Heart right ventricle (tissue), 16 donors: ENCODE results near the gene LARGE1. TPM values are rescaled to one million over a fixed set of nuclear protein-coding genes. Genes with fewer than 3 reads are reported as not detected.

Source experiments
- ATAC-seq, 8 donors: fragments of 200-7000 bp; cut with Tn5 transposase; one replicate each; pipeline ENCODE4 v1.9.1; 2020; ENCODE audit warnings: mild to moderate bottlenecking in 8 of 8, moderate library complexity in 8 of 8, moderate number of reproducible peaks in 1 of 8
- DNase-seq, 2 donors: peaks; one replicate each; pipeline ENCODE4 v3.0.0-alpha.2; 2020
- H3K27ac ChIP-seq, 10 donors: fragments of 200-600 bp; sonication (generic) in 2 of 10; one replicate each; pipeline versions ENCODE4 v1.5.0 to v1.8.0; 2020 to 2022; ENCODE audit warnings: mild to moderate bottlenecking in 3 of 10
- H3K27me3 ChIP-seq, 7 donors: fragments of 200-600 bp; one replicate each; pipeline ENCODE4 v1.8.0; 2021 to 2022; ENCODE audit warnings: mild to moderate bottlenecking in 2 of 7
- H3K36me3 ChIP-seq, 9 donors: fragments of 200-600 bp; sonication (generic) in 1 of 9; one replicate each; pipeline versions ENCODE4 v1.5.0 to v1.8.0; 2020 to 2022; ENCODE audit warnings: mild to moderate bottlenecking in 2 of 9
- H3K4me1 ChIP-seq, 9 donors: fragments of 200-600 bp; sonication (generic) in 1 of 9; one replicate each; pipeline versions ENCODE4 v1.5.0 to v1.8.0; 2020 to 2022; ENCODE audit warnings: mild to moderate bottlenecking in 4 of 9
- H3K4me3 ChIP-seq, 10 donors: fragments of 200-600 bp; sonication (generic) in 2 of 10; one replicate each; pipeline versions ENCODE4 v1.5.0 to v1.8.0; 2020 to 2022; ENCODE audit warnings: mild to moderate bottlenecking in 7 of 10, moderate library complexity in 2 of 10
- H3K9me3 ChIP-seq, 11 donors: fragments of 200-600 bp in 10 of 11; sonication (generic) in 2 of 11; one replicate each; pipeline versions ENCODE4 v1.5.0 to v1.8.0; 2013 to 2022; ENCODE audit warnings: mild to moderate bottlenecking in 2 of 11, control low read depth in 1 of 11, moderate library complexity in 1 of 11
- CTCF ChIP-seq, 9 donors: fragments of 200-600 bp; sonication (generic) in 2 of 9; IDR thresholded peaks; one replicate each; pipeline versions ENCODE4 v1.5.0 to v1.8.0; 2021 to 2022; ENCODE audit warnings: antibody characterized with exemption in 9 of 9, mild to moderate bottlenecking in 5 of 9, moderate library complexity in 1 of 9
- WGBS, 2 donors: extraction: QIAGEN DNeasy Blood & Tissue Kit; methylation state at CpG; one replicate each; pipeline ENCODE4 v1.1.7; 2013; ENCODE audit warnings: inconsistent platforms in 1 of 2; 5-methylcytosine and 5-hydroxymethylcytosine counted together
- intact Hi-C, 10 donors: fragments of 100-400 bp; cut with DNase I; formaldehyde crosslinking; loops; one replicate each; pipeline versions ENCODE4 v1.11.1 to v1.14.2; 2022
- polyA plus RNA-seq, 2 donors: library from polyadenylated mRNA; stranded (reverse); fragments of 200-250 nt; gene quantifications; one replicate each; pipeline ENCODE4 v1.2.3, GENCODE V29; 2013
- total RNA-seq, 10 donors: library from RNA; stranded (reverse); fragmentation: NEBNext Ultra II Directional in 3 of 10; extraction: Animal tissue kit (Norgen Biotek cat#: 25700) in 3 of 10; gene quantifications; one replicate each; pipeline versions ENCODE4 v1.2.1 to v1.2.4, GENCODE V29; 2021 to 2023
- donor health status: Arrhythmogenic right ventricular cardiomyopathy.
- donor health status: ischemic (EF 13 %, LVEDD 7.1; RV severe dilation, severe dysfunction).
- donor health status: healthy with polysubstance abuse.
- donor health status: DM: no; HTN: yes; CAD: no.
- donor health status: DM: no; HTN: no; CAD: no.
- donor health status: ischemic (EF 25% LVEDD 6.9; RV normal size, moderate dysfunction).
- donor health status: ischemic (EF 25% LVEDD 5.7; RV mildly dilated, moderate dysfunction).
- donor health status: healthy.
- donor health status: DM: yes; HTN: yes; CAD: no.
- donor health status: Ischemic cardiomyopathy.
- donor health status: ischemic (EF 35%, LVEDD 5.7; RV mildly dilated, moderate dysfunction).
- donor health status: nonischemic (EF 11% LVEDD 7.7; RV severe dilation, severe dysfunction).
- donor health status: DM: yes; HTN: yes; CAD: no.
- donor health status: PGD.
- donor health status: ischemic (EF 29% LVEDD 5.4; RV normal size, mild dysfunction).
- donor health status: nonischemic (EF 23%, LVEDD 6.1; RV moderate dilation, normal function).

The LARGE1 gene
- total and polyA plus RNA-seq, 12 donors, result 33.7 to 184 (median 144) TPM

DNA sequence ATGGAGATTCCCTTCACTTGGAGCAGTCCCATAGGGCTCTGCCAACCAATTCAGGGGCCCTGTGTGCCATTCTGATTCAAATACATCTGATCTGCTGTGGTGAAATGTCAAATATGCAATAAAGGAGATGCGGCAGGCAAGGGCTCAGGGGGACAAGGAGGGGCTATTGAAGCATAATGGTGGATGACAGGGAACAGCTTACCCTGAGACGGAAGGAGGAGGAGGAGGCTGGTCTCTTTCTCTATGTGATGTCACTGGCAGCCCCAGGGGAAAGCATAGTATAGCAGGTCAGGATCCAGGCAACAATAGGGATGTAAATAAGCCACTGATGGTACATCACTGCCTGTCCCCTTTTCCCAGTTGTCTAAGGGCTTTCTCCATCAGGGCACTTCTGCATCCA, 511.2 kb downstream of the LARGE1 start:
- Histone ChIP-seq H3K36me3 (no peaks in the 10 kb centered on the region), H3K4me3 (no peak overlapping the region), H3K4me1 (peaks cover 0 to 15% (median 9%) of the 10 kb centered on the region in 9 donors), H3K27ac (no peak overlapping the region), H3K27me3 (no peaks in the 10 kb centered on the region), H3K9me3 (no peaks in the 10 kb centered on the region)
- ATAC-seq, result no peak
- WGBS, 2 donors, result 96 to 97% methylated on average over 2 of the region's 2 CpGs
- DNase-seq, result no peak
- intact Hi-C loops, result loop anchor here in 1 of 10 donors (10.0 kb wide), 1 partner anchor 56 kb away; no protein-coding TSS in a partner anchor
- no peak for TF ChIP-seq CTCF (IDR thresholded peaks at IDR 0.05)

- H3K4me1 ChIP-seq, result peaks cover 0 to 28% (median 17%) of the 10 kb centered on the region in 9 donors
- H3K36me3 ChIP-seq, result no peaks in the 10 kb centered on the region
- intact Hi-C loops, result loop anchor here in 1 of 10 donors (10.0 kb wide), 1 partner anchor 60 kb away; no protein-coding TSS in a partner anchor
- H3K9me3 ChIP-seq, result no peaks in the 10 kb centered on the region
- no peaks in the 10 kb centered on the region for H3K27me3 ChIP-seq
- TF ChIP-seq CTCF (IDR thresholded peaks at IDR 0.05), result no peak
- DNase-seq, result peak in 1 of 2 donors; percentile 25
- ATAC-seq, result peak in 6 of 8 donors; percentile 70 to 85 (median 81)
- WGBS, 2 donors, result 44 to 56% methylated on average over 3 of the region's 3 CpGs
- no peak overlapping the region for H3K4me3 ChIP-seq
- H3K27ac ChIP-seq, result no peak overlapping the region
These were observed 515.1 kb downstream of the LARGE1 start for GRCh38 chr22:33405194-33405593.

DNA sequence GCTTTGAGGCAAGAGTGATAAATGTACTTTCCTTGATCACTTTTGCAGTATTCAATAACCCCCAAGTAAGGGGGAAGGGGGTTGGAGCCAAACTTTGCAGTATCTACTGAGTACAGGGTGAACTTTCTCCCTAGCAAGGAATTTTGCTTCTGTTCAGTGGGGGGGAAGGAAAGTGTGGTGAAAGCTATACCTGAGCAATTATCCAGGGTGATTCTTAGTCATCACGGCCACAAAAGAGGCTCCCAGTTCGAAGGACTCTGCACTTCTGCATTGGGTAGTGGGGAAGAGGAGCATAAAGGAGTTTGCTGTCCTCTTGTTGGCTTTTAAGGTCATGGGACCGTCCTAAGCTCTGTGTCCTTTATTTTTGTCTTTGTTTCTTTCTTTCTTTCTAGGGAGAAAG, 515.6 kb downstream of the LARGE1 start:
- Histone ChIP-seq H3K27me3 (no peaks in the 10 kb centered on the region), H3K36me3 (no peaks in the 10 kb centered on the region), H3K27ac (no peak overlapping the region), H3K4me3 (no peak overlapping the region), H3K4me1 (peaks cover 0 to 30% (median 19%) of the 10 kb centered on the region in 9 donors), H3K9me3 (no peaks in the 10 kb centered on the region)
- no peak for TF ChIP-seq CTCF (IDR thresholded peaks at IDR 0.05)
- intact Hi-C loops, result loop anchor here in 1 of 10 donors (10.0 kb wide), 1 partner anchor 60 kb away; no protein-coding TSS in a partner anchor
- WGBS, 2 donors, result 82 to 85% methylated on average over 3 of the region's 3 CpGs
- ATAC-seq (no peak), DNase-seq (no peak)

GRCh38 chr22:33402325-33402724, 518.0 kb downstream of the LARGE1 start:
- no peak for DNase-seq
- H3K36me3 ChIP-seq, result no peaks in the 10 kb centered on the region
- H3K27ac ChIP-seq, result no peak overlapping the region
- no peaks in the 10 kb centered on the region for H3K27me3 ChIP-seq
- no peak overlapping the region for H3K4me3 ChIP-seq
- ATAC-seq, result no peak
- WGBS, 2 donors, result 95 to 96% methylated on average over 3 of the region's 3 CpGs
- peaks cover 0 to 30% (median 19%) of the 10 kb centered on the region in 9 donors for H3K4me1 ChIP-seq
- no peak for TF ChIP-seq CTCF (IDR thresholded peaks at IDR 0.05)
- intact Hi-C loops, result loop anchor here in 1 of 10 donors (10.0 kb wide), 1 partner anchor 62 kb away; no protein-coding TSS in a partner anchor
- no peaks in the 10 kb centered on the region for H3K9me3 ChIP-seq
